ENCODE measurements around the gene A4GALT.

DNA sequence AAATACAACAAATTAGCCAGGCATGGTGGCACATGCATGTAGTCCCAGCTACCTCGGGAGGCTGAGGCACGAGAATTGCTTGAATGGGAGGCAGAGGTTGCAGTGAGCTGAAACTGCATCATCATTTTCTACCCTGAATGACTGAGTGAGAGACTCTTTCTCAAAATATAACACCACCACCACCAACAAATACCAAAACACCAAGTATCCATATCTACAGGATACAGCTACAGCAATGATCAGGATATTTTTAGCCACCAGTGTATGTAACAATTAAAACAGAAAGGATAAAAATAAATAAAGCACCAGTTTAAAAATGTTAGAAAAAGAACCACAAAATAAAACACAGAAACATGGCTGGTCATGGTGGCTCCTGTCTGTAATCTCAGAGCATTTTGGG, 13.2 kb downstream of the A4GALT start:
- TF ChIP-seq, protein P1, sequence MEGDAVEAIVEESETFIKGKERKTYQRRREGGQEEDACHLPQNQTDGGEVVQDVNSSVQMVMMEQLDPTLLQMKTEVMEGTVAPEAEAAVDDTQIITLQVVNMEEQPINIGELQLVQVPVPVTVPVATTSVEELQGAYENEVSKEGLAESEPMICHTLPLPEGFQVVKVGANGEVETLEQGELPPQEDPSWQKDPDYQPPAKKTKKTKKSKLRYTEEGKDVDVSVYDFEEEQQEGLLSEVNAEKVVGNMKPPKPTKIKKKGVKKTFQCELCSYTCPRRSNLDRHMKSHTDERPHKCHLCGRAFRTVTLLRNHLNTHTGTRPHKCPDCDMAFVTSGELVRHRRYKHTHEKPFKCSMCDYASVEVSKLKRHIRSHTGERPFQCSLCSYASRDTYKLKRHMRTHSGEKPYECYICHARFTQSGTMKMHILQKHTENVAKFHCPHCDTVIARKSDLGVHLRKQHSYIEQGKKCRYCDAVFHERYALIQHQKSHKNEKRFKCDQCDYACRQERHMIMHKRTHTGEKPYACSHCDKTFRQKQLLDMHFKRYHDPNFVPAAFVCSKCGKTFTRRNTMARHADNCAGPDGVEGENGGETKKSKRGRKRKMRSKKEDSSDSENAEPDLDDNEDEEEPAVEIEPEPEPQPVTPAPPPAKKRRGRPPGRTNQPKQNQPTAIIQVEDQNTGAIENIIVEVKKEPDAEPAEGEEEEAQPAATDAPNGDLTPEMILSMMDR (IDR thresholded peaks at IDR 0.05) = no peak
- no peak for TF ChIP-seq POLR2A (IDR thresholded peaks at IDR 0.05)
- no peak for TF ChIP-seq POLR2AphosphoS5 (IDR thresholded peaks at IDR 0.05)
